Stimulated activated naive CD4-positive, alpha-beta T cell (primary cell): ENCODE results near the gene TRIM17.
A peak's percentile ranks its signal among the peaks of the same experiment; 100 is the strongest.

Experiments
- DNase-seq, 6 experiments: peaks; one replicate each; lab custom pipeline; 2025; lab: John Stamatoyannopoulos, UW

TRIM17 gene

GRCh38 chr1:228378873-228379460 lies 37.7 kb downstream of the TRIM17 start:
- peak in 1 of 6 experiments; percentile 57 for DNase-seq

DNA sequence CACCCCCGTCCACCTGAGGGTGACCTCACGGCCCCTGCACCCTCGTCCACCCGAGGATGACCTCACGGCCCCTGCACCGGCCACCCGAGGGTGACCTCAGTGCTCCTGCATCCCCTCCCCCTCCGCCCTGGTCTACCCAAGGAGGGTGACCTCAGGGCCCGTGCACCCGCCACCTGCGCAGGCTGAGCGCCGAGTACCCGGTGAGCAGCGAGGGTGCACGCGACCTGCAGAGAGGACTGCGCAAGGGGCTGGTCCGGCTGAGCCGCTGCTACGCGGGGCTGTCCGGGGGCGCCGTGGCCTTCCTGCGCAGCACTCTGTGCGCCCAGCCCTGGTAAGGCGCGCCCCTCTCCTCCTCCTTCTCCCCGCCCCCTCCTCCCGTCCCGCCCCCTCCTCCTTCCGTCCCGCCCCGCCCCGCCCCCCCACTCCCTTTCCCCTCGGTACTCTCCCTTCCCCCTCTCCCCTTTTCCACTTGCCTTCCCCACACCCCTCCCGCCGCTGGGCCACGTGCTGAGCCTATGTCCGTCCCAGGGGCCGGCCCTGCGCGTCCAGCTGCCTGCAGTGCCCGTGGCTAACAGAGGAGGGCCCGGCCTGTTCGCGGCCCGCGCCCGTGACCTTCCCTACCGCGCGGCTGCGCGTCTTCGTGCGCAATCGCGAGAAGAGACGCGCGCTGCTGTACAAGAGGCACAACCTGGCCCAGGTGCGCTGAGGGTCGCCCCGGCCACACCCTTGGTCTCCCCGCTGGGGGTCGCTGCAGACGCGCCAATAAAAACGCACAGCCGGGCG lies 38.4 kb downstream of the TRIM17 start:
- DNase-seq, result peak; percentile 26 to 64 (median 51)

- no peak for DNase-seq
Measured at GRCh38 chr1:228377664-228378089, 39.0 kb downstream of the TRIM17 start.

- DNase-seq, result no peak
Measured at GRCh38 chr1:228376651-228377631, 39.7 kb downstream of the TRIM17 start.

DNA sequence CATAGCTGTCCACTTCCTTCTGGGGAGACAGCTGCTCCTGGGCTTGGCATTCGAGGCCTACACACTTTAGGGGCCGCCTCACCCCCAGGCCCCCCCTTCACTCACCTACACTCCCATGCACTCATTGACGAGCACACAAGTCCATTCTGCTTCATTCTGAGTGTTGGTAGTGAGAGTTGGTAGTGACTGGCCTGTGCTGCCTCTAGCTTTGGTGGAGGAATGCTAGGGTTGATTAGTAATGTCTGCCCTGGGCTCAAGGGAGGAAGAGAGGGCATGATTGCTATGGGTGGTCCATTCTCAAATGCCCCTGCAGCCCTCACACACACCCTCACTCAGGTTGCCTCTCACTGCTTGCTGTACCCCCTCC lies 40.4 kb downstream of the TRIM17 start:
- no peak for DNase-seq

DNA sequence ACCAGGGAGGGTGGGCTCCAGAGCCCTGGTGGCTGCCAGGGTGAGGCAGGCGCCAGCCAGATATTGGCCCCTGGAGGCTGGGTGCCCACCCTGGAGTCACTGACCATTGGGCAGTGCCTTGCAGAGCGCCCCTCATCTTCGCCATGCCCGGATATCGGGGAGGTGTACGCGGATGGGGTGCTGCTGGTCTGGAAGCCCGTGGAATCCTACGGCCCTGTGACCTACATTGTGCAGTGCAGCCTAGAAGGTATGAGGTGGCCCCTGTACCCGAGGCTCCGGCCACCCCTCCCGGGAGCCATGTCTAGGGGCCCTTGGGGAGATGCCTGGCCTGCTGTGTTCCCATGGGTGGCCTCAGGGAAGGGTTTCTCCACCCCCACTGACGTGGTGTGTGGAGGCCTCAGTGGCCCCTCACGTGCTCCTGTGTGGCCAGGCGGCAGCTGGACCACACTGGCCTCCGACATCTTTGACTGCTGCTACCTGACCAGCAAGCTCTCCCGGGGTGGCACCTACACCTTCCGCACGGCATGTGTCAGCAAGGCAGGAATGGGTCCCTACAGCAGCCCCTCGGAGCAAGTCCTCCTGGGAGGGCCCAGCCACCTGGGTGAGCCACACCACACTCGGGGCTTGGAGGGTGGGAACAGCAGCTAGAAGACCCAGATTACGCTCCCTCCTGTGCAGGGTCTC lies 40.9 kb downstream of the TRIM17 start:
- no peak for DNase-seq

DNA sequence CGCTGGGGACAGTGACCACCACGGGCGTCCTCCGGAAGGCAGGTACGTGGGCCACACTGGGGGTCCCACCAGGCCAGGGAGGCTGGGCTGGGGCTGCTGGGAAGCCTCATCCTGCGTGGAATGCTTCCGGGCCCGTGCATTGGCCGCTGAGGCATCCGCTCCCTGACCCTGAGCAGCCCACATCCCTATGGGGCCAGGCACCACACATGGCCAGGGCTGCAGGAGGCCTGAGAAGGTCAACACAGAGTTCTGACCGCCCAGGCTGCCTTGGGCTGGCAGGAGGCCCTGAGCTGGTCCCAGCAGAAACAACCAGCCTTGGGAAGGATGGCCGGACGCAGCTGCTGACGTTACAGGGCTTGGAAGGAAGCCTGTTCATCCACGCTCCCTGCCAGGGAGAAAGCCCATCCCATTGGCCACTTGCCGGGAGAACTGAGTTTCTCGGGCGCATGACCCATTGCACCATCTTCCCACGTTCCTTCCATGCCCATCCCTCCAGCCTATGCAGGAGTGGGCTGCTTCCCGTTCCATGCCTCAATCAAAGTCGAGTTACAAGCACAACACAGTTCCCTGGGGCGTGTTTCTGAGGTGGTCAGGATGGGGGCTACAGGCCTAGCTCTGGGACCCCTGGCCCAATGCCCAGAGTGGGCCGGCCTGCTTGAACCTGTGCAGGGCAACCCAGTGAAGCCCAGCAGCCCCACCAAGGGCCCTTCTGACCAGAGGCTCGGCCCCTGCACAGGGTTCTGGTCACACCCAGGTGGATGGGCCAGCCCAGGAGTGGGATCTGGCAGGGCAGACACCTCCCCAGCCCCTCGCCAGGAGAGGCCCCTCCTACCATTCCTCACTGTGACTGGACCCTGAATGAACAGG lies 41.7 kb downstream of the TRIM17 start:
- DNase-seq, result no peak

DNA sequence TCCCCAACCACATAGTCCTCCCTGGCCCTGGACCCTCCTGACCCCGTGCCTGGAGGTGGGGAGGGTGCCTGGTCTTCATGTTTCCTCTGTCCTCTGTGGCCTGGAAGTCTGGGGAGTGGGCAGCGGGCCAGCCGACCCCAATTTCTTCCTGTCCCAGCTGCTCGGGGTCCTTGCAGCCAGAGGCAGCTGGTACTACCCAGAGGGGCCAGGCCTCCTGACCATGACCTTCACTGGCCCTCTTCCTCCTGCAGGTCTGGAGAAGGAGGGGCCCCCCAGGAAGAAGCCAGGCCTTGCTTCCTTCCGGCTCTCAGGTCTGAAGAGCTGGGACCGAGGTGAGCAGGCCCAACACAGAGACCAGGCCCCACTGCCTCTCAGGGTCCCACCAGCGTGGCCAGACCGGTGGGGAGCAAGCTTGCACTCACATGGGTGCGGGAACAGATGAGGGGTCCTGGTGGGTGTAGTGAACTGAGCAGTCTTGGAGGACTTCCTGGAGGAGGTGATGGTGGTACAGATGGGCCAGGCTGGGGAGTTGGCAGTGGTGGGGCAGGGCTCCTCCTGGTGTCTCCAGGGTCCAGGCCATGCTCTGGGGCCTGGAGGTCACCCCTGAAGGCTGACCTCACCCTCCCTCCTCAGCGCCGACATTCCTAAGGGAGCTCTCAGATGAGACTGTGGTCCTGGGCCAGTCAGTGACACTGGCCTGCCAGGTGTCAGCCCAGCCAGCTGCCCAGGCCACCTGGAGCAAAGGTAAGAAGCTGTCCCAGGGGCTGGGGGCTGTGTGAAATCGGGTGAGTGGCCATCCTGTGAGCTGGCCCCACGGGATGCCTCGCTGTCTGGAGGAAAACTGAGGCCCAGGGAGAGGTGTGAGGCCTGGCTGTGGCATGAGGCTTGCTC lies 42.7 kb downstream of the TRIM17 start:
- no peak for DNase-seq

GRCh38 chr1:228373004-228373680 lies 43.5 kb downstream of the TRIM17 start:
- DNase-seq, result no peak

- DNase-seq, result no peak
Measured at GRCh38 chr1:228372183-228373003, 44.3 kb downstream of the TRIM17 start.

DNA sequence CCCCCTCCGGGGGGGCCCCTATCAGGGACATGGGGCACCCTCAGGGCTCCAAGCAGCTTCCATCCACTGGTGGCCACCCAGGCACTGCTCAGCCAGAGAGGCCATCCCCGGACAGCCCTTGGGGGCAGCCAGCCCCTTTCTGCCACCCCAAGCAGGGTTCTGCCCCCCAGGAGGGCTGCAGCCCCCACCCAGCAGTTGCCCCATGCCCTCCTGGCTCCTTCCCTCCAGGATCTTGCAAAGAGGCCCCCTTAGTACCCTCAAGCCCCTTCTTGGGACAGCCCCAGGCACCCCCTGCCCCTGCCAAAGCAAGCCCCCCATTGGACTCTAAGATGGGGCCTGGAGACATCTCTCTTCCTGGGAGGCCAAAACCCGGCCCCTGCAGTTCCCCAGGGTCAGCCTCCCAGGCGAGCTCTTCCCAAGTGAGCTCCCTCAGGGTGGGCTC lies 44.9 kb downstream of the TRIM17 start:
- DNase-seq, result no peak

DNA sequence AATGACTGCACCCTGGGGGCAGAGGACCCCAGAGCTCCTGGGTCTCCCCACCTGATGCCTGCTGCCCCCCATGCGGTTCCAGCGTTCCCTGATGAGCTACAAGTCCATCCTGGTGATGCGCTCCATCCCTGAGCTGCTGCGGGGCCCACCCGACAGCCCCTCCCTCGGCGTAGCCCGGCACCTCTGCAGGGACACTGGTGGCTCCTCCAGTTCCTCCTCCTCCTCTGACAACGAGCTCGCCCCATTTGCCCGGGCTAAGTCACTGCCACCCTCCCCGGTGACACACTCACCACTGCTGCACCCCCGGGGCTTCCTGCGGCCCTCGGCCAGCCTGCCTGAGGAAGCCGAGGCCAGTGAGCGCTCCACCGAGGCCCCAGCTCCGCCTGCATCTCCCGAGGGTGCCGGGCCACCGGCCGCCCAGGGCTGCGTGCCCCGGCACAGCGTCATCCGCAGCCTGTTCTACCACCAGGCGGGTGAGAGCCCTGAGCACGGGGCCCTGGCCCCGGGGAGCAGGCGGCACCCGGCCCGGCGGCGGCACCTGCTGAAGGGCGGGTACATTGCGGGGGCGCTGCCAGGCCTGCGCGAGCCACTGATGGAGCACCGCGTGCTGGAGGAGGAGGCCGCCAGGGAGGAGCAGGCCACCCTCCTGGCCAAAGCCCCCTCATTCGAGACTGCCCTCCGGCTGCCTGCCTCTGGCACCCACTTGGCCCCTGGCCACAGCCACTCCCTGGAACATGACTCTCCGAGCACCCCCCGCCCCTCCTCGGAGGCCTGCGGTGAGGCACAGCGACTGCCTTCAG lies 45.5 kb downstream of the TRIM17 start:
- no peak for DNase-seq

DNA sequence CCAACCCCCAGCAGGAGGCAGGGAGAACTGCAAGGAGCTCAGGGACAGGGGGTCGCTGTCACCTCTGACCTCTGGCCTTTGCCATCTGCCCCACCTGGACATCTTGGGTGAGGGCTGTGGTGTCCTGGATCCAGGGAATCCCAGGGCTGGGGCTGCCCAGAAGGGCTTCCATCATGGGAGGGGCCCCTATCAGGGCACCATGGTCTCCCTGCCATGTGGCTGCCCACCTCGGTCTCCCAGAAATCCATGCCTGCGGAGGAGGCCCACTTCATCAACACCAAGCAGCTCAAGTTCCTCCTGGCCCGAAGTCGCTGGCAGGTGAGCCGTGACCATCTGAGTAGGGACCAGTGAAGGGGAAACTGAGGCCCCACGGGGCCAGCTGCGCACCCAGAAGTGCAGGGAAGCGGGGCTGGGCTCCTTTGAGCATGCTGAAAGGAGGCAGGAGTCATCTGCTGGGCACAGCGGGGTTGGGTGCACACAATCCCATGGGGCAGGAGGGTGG lies 46.2 kb downstream of the TRIM17 start:
- no peak for DNase-seq

DNA sequence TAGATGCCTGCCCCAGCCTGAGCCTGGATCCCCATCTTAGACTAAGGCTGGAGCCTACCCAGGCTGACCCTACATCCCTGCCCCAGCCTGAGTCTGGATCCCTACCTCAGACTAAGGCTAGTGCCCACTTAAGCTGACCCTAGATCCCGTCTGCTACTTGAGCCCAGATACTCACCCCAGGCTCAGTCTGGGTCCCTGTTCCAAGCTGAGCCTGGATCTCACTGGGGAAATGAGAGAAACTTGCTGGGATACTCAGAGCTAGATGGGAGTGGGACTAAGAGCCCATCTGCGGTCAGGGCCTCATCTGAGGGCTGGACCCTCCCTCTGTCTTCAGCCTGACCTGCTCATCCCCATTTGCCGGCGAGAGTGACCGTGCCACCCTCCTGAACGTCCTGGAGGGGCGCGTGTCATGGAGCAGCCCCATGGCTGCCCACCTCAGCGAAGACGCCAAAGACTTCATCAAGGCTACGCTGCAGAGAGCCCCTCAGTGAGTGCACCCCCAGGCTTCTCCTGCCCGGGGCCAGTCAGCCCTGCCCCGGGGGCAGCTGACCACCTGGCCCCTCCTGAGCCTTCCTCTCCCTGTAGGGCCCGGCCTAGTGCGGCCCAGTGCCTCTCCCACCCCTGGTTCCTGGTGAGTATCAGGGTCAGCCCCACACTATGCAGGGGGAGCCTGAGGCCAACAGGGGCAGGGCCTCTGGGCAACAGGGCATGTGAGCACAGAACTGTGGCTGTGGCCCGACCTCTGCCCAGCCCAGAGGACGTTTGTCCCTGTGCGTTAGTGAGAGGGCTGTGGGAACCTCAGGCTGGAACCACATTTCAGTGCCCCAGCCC lies 46.8 kb downstream of the TRIM17 start:
- no peak for DNase-seq

DNA sequence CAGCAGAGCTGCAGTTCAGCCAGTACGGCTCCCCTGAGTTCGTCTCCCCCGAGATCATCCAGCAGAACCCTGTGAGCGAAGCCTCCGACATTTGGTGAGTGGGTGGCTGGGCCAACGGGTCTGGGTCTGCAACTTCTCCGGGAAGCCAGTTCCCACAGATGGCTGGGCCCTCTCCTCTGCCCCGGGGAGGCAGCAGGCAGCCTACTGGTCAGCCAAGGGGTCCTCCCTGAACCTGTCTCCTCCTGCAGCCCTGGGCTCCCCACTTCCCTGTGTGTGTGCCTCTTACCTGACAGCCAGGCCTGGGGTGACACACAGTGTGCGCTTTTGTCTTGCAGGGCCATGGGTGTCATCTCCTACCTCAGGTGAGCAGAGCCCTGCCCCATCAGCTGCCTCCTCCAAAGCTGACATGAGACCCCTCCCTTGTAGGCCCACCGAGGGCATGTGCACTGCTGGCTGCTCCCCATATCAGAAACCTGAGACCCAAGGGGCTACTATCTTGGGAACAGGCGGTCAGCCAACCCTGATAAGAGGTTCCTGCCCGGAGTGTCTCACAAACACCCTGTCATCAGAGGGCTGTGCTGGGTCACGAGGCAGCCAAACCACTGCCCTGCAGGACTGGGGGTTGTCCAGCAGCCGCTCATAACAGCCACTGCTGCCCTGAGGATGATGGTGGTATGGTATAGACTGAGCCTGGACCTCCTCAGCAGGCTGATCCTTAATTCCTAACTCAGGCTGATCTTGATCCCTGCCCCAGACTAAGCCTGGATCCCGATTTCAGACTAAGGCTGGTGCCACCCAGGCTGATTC lies 47.7 kb downstream of the TRIM17 start:
- DNase-seq, result no peak
